T1000 (cell line): ENCODE measurements around the gene CYP4F3.
"Not testable (repeated sequence)": the region's sequence is repeated elsewhere in the genome, so short reads cannot be mapped to it uniquely, and the experiment has no call there.

Experiments
- DNase-seq: peaks from one replicate; lab custom pipeline; 2025; ENCODE audit warnings: mixed read lengths; lab: John Stamatoyannopoulos, UW

CYP4F3 gene

DNA sequence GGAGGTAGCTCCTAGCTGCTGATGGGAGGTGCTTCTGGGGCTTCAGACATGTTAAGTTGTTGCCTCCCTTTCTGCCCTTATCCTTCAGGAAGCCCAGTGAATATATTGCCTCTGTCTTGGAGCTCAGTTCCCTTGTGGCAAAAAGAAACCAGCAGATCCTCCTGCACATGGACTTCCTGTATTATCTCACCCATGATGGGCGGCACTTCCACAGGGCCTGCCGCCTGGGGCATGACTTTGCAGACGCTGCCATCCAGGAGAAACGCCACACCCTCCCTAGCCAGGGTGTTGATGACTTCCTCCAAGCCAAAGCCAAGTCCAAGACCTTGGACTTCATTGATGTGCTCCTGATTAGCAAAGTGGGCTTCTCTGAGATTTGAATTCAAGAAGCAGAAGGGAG is 26.2 kb downstream of the CYP4F3 start:
- DNase-seq = no peak

DNA sequence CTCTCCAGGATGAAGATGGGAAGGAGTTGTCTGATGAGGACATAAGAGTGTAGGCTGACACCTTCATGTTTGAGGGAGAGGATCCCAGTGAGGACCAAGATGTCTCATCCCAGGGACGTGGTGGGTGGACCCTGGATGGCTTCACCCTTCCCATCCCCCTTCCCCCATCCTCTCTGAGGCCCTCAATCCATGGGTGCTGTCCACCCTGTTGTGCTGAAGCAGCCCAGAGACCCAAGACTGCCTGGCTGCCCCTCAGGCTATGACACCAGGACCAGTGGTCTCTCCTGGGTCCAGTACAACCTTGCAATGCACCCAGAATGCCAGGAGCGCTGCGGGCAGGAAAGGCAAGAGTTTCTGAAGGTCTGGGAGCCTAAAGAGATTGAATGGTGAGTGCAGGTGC is 28.7 kb downstream of the CYP4F3 start:
- DNase-seq = no peak

DNA sequence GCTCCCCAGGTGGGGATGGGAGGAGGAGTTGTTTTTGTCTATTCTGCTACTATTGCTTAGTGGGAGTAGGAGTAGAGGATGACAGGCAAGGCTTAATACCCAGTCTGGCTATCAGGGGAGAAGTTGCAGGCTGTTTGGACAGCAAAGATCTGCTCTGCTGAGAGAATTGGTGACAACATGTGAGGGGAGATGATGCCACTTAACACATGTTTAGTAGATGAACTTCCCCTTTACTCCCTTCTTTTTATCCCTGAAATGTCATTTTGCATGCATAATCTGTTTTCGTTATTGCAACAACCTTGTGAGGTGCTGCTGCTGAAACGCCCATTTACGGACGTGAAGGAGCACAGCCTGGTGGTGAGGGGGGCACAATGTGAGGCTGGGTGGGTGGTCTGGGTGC is 29.2 kb downstream of the CYP4F3 start:
- no peak for DNase-seq

DNA sequence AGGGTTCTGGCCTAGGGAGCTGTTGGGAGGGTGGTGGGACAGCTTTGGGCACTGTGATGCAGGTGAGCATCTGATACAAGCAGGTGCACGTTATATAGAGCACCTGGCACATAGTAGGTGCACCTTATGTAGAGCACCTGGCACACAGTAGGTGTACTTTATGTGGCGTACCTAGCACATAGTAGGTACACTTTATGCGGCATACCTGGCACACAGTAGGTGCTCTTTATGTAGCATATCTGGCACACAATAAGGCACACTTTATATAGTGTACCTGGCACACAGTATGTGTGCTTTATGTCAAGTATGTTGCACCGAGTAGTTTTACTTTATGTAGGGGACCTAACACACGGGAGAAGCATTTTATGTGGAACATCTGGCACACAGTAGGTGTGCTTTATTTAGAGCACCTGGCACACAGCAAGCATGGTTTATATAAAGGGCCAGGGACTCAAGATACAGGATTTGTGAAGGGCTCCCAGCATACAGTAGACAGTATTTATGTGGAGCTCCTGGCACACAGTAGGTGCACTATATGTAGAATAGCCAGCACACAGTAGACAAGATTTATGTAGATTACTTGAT is 30.6 kb downstream of the CYP4F3 start:
- no peak for DNase-seq

DNA sequence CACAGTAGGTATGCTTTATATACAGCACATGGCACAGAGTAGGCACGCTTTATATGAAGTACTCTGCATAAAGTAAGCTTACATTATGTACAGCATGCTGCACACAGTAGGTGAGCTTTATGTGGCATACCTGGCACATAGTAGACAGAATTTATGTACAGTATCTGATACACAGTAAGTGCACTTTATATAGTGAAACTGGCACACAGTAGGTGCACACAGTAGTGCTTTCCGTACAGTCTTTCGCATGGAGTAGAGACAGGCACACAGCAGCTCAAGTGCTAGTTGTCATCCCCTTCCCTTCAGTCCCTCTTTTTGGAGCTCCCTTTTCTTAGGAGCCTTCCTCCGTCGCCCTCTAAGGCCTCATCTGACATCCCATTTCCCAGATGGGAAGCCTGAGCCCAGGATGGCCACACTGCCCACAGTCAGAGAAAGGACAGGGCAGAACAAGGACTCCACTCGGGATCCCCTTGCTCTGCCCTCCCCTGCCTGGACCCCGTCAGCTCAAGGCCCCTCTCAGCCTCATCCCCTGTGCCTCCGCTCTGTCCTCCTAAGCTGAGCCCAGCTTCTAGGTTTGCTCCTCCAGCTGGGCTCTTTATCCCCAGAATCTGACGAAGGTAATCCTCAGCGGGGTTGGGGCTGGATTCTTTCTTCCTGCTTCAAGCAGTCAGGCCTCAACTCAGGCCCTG is 31.3 kb downstream of the CYP4F3 start:
- no peak for DNase-seq

DNA sequence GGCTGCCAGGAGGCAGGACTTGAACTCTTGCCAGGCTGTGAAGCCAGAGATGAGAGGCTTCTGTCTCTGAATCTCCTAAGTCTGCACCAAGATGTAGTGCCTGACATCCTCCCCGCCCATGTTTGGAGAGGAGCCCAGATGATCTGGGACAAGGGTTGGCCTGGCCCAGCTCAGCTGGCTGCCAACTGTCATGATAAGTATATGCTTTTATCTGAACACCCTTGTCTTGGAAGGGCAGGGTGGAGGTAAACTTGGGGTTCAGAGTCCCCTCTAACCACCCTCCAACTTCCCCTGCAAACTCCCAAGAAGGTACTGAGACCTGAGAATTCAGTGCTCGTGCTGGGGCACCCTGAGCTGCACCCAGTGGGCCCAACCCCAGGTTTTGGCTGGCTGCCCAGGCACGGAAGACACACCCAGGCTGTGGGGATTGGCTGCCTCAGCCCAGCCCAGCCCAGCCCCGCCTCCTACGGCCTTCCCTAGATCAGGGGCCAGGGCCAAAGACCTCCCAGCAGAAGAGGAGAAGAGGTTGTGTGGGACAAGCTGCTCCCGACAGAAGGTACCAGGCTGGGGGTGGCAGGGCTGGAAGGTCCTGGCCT is 32.0 kb downstream of the CYP4F3 start, which contains the start of gene CYP4F12:
Gene CYP4F12, plus strand, starts transcription at position 508 of the 596 bp plus-strand sequence. CDS start 443 bp downstream, outside the sequence.
- no peak for DNase-seq

DNA sequence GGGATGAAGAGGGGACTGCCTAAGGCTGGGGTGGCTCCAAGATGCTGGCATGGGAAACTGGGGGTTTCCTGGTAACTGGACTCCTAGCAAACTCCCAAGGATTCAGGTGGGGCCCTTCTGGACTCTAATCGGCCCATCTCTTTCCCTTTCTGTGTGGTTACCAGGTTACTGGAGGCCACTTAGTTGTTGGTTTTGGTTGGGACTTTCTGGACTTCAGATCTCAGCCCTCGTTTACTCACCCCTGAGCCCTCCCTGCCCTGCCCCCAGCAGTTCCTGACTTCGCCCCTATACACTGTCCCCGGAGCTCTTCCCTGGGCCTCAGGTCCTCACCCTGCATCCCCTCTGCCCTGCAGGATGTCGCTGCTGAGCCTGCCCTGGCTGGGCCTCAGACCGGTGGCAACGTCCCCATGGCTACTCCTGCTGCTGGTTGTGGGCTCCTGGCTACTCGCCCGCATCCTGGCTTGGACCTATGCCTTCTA is 32.5 kb downstream of the CYP4F3 start:
- no peak for DNase-seq

DNA sequence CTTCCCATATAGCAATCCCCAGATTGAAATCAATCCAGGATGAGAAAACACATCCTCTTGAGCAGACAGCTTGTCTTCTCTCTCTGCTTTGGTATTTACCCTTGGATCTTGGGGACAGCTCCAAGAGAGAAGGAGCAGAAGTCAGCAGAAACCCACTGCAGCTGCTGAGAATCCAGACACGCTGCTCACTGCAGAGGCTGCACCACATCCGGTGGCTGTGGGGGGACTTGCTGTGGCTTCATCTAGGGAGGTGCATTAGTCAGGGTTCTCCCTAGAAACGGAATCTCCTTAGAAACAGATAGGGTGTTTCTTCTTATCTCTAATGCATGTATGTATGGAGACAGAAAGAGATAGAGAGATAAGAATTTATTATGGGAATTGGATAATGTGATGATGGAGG is 34.9 kb downstream of the CYP4F3 start:
- DNase-seq = no peak

DNA sequence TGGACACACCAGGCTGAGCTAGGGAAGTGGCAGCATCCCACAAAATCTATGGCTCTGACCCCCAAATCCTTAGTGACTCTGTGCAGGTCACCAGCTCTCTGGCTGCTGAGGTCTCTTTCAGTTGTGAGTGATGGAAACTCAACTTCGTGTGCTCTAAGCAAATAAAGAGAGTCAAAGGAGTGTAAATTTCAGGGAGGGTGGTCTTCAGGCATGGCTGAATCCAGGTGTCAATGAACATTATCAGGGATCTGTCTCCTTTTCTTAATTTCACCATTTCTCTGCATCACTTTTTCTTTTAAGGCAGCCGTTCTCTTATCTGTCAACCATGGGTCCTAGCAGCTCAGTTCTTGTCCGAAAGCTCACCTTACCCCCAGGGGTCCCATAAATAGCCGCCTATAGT is 38.4 kb downstream of the CYP4F3 start:
- no peak for DNase-seq

DNA sequence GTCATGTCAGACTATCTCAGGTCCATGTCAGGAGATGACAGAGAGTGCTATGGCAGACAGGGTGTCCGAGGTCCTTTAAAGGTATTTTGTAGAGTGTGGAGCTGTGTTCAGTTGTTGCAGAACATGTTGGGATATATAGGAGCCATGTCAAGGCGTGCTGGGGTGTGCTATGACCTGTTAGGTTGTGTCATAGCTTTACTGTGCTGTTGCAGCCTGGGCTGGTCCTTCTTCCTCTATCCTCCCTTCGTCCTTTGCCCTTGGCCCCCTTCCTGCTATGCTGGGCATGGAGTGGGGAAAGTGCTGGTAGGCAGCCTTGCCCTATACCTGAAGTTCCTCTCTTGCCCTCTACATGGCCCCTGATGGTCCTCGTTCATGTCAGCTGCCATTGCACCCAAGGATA is 39.2 kb downstream of the CYP4F3 start:
- DNase-seq = not testable (repeated sequence)

DNA sequence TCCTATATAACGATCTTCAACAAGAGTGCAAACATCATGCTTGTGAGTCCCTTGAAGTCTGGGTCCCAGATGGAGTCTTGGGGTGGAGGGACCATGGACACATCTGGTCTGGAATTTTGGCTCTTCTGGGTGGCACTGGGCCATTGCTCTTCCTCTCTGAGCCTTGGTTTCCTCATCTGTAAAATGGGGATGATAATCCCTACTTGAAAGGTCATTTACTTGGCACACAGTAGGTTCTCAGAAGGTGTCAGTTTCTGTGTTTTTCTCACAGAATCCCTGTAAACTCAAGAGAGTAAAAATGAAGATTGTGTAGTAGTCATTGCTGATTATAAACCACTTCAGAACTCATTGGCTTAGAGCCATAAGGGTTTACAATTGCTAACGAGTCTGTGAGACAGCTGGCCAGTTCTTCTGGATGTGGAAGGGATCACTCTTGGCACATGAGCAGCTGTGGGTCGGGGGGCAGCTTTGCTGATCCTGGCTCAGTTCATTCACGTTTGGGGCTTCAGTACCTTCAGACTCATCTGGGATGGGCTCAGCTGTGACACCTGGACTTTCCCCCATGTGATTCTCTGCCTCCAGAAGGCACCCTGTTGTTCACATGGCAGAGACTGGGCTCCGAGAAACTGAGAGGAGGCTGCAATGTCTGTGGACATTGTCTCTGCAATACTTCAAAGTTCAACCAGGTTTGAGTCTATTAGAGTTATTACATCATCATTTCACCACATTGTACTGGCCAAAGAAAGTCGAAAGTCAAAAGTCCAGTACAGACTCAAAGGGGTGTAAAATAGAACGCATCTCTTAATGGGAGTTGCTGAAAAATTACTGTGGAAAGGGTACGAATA is 40.0 kb downstream of the CYP4F3 start:
- no peak for DNase-seq

DNA sequence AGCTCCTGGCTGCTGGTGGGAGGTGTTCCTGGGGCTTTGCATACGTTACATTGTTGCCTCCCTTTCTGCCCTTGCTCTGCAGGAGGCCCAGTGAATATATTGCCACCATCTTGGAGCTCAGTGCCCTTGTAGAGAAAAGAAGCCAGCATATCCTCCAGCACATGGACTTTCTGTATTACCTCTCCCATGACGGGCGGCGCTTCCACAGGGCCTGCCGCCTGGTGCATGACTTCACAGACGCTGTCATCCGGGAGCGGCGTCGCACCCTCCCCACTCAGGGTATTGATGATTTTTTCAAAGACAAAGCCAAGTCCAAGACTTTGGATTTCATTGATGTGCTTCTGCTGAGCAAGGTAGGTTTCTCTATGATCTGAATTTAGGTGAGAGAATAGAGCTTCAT is 42.7 kb downstream of the CYP4F3 start:
- no peak for DNase-seq

DNA sequence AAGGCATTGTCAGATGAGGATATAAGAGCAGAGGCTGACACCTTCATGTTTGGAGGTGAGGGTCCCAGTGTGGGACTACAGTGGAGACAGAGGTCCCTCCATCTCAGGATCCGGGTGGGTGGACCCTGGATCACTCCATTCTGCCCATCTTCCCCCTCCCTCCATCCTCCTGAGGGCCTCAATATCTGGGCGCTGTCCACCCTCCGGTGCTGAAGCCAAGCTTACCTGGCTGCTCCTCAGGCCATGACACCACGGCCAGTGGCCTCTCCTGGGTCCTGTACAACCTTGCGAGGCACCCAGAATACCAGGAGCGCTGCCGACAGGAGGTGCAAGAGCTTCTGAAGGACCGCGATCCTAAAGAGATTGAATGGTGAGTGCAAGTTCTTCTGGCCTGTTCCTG is 44.1 kb downstream of the CYP4F3 start:
- no peak for DNase-seq

DNA sequence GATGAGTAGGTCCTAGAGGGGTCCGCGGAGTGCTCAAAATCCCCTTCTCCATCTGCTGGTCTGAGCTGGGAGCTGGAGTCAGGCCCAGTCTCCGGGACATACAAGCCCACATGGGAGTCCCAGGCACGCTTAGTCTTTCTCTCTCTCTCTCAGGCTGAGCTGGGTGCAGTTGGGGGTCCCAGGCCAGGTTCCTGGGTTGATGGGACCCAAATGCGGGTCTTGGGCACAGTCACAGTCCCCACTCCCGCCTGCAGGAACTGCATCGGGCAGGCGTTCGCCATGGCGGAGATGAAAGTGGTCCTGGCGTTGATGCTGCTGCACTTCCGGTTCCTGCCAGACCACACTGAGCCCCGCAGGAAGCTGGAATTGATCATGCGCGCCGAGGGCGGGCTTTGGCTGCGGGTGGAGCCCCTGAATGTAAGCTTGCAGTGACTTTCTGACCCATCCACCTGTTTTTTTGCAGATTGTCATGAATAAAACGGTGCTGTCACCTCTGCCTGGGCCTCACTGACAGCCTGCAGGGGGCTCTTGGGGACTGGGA is 56.0 kb downstream of the CYP4F3 start:
- DNase-seq = no peak

DNA sequence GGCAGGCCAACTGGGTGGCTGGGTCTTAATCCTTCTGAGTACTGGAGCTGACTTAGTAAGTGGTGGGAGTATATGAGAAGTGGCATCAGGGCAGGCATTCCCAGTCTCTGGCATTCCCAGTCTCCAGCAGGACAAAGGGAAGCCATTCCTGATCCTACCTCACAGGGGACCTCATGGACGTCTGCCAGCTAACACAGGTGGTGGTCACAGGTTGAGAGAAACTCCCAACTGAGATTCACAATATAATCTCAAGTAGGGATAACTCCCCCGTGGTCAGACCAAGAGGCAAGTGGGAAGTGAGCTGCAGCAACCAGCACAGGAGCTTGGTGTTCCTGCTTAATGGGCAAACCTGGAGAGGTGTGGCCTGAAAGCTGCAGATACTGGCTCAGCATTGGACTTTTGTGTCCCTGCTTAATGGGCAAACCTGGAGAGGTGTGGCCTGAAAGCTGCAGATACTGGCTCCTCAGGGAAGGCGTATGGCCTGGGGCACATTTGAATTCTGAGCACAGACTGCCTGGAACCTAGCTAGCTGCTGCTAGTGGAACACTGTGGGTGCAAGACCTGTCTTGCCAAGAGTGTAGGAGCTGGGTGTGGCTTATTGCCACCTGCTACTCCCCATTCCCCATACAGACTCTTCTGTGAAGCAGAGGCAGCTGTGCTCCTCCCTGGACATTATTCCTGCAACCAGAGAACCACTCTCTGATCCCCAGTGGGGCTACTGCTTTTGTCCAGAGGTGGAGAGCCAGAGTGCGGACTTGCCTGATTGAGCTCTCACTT is 61.2 kb downstream of the CYP4F3 start:
- no peak for DNase-seq

DNA sequence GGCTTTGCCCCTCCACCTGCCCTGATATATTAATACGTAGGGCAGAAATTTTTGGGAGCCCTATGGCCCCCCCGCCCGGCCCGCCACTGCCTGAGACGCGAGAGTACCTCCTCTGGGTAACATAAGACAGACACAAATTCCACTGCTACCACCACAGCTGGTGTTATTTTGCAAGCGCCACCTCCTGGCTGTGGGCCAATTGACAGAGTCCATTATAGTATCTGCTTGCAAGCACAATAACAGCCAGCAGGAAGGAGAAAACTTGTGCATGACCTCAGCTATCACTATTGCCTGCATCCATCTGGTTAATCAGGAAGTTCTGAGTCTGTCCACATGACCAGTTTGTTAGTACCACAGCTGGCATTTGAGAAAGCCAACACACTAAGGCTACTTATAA is 61.8 kb downstream of the CYP4F3 start:
- DNase-seq = no peak
